ENCODE data around the gene ADAT3. TPM values are rescaled to one million over a fixed set of nuclear protein-coding genes. Genes with fewer than 3 reads are reported as not detected.
A peak's percentile ranks its signal among the peaks of the same experiment; 100 is the strongest.

Gene ADAT3
- total RNA-seq, 6 donors from 2014 or later: 6.1 to 25.1 (median 12.0) TPM

- DNase-seq (peak in 1 of 2 donors; percentile 71), ATAC-seq (ENCODE audit: low FRiP score in 2 of 2) (no peak)
- Histone ChIP-seq H3K27me3 (no peaks in the 10 kb centered on the region), H3K36me3 (peaks cover 15 to 50% (median 42%) of the 10 kb centered on the region in 4 donors), H3K27ac (no peak overlapping the region), H3K4me1 (peaks cover 13 to 19% (median 14%) of the 10 kb centered on the region in 4 donors), H3K4me3 (no peak overlapping the region), H3K9me3 (no peaks in the 10 kb centered on the region)
- 91 to 93% methylated on average over 8 to 21 of the region's 23 CpGs for WGBS, 2 donors
- TF ChIP-seq, protein P1, sequence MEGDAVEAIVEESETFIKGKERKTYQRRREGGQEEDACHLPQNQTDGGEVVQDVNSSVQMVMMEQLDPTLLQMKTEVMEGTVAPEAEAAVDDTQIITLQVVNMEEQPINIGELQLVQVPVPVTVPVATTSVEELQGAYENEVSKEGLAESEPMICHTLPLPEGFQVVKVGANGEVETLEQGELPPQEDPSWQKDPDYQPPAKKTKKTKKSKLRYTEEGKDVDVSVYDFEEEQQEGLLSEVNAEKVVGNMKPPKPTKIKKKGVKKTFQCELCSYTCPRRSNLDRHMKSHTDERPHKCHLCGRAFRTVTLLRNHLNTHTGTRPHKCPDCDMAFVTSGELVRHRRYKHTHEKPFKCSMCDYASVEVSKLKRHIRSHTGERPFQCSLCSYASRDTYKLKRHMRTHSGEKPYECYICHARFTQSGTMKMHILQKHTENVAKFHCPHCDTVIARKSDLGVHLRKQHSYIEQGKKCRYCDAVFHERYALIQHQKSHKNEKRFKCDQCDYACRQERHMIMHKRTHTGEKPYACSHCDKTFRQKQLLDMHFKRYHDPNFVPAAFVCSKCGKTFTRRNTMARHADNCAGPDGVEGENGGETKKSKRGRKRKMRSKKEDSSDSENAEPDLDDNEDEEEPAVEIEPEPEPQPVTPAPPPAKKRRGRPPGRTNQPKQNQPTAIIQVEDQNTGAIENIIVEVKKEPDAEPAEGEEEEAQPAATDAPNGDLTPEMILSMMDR (IDR thresholded peaks at IDR 0.05): no peak
- TF ChIP-seq EP300 (IDR thresholded peaks at IDR 0.05): no peak
- no peak for TF ChIP-seq POLR2A (IDR thresholded peaks at IDR 0.05)
- TF ChIP-seq POLR2AphosphoS5 (IDR thresholded peaks at IDR 0.05): no peak
Observed at GRCh38 chr19:1913781-1914577, 8.8 kb downstream of the ADAT3 start.

- no peak overlapping the region for H3K27ac ChIP-seq
- H3K27me3 ChIP-seq: no peaks in the 10 kb centered on the region
- H3K36me3 ChIP-seq: peaks cover 17 to 57% (median 50%) of the 10 kb centered on the region in 4 donors
- ATAC-seq (ENCODE audit: low FRiP score in 2 of 2) (no peak), DNase-seq (no peak)
- H3K9me3 ChIP-seq: no peaks in the 10 kb centered on the region
- 85 to 95% methylated on average over 4 to 23 of the region's 23 CpGs for WGBS, 2 donors
- H3K4me1 ChIP-seq: peaks cover 4 to 10% (median 5%) of the 10 kb centered on the region in 4 donors
- no peak overlapping the region for H3K4me3 ChIP-seq
- TF ChIP-seq, protein P1 (IDR thresholded peaks at IDR 0.05): no peak
- TF ChIP-seq POLR2AphosphoS5 (IDR thresholded peaks at IDR 0.05): no peak
- TF ChIP-seq POLR2A (IDR thresholded peaks at IDR 0.05): no peak
- TF ChIP-seq EP300 (IDR thresholded peaks at IDR 0.05): no peak
Observed at GRCh38 chr19:1914826-1915341, 9.7 kb downstream of the ADAT3 start.

DNA sequence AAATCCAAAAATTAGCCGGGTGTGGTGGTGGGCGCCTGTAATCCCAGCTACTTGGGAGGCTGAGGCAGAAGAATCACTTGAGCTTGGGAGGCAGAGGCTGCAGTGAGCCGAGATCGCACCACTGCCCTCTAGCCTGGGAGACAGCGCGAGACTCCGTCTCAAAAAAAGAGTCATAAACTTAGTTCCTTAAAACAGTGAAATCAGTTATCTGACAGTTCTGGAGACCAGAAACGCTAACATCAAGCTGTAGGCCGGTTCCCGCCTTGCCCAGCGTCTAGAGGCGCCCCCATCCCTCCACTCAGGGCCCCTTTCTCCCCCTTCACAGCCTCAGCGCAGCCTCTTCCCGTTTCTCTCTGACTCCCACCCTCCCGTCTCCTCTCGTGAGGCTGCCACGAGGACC lies 11.9 kb downstream of the ADAT3 start:
- no peak for TF ChIP-seq POLR2AphosphoS5 (IDR thresholded peaks at IDR 0.05)
- WGBS, 2 donors: 79 to 85% methylated on average over 17 of the region's 17 CpGs
- Histone ChIP-seq H3K27ac (no peak overlapping the region), H3K9me3 (no peaks in the 10 kb centered on the region), H3K4me1 (no peaks in the 10 kb centered on the region), H3K36me3 (peaks cover 21 to 74% (median 64%) of the 10 kb centered on the region in 4 donors), H3K27me3 (no peaks in the 10 kb centered on the region), H3K4me3 (no peak overlapping the region)
- DNase-seq (no peak), ATAC-seq (ENCODE audit: low FRiP score in 2 of 2) (no peak)

DNA sequence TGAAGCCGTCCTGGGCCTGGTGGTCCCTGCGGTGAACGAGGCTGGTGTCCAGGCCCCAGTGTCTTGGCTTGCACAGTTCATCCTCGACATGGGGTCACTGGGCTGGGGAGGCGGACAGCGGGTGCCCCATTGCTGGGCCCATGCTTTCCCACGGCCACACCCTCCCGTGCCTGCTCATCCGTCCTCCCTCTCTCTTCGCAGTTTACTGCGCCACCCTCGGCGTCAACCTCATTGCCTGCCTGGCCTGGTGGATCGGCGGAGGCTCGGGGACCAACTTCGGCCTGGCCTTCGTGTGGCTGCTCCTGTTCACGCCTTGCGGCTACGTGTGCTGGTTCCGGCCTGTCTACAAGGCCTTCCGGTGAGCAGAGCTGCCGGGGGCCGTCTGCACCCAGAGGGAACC lies 12.7 kb downstream of the ADAT3 start:
- no peak overlapping the region for H3K27ac ChIP-seq
- no peaks in the 10 kb centered on the region for H3K4me1 ChIP-seq
- TF ChIP-seq POLR2A (IDR thresholded peaks at IDR 0.05): no peak
- no peak for TF ChIP-seq EP300 (IDR thresholded peaks at IDR 0.05)
- TF ChIP-seq, protein P1 (IDR thresholded peaks at IDR 0.05): no peak
- TF ChIP-seq POLR2AphosphoS5 (IDR thresholded peaks at IDR 0.05): no peak
- ATAC-seq (ENCODE audit: low FRiP score in 2 of 2) (no peak), DNase-seq (peak in 1 of 2 donors; percentile 77)
- no peak overlapping the region for H3K4me3 ChIP-seq
- H3K27me3 ChIP-seq: no peaks in the 10 kb centered on the region
- H3K9me3 ChIP-seq: no peaks in the 10 kb centered on the region
- WGBS, 2 donors: 95 to 96% methylated on average over 22 to 25 of the region's 25 CpGs
- H3K36me3 ChIP-seq: peaks cover 14 to 72% (median 60%) of the 10 kb centered on the region in 4 donors

DNA sequence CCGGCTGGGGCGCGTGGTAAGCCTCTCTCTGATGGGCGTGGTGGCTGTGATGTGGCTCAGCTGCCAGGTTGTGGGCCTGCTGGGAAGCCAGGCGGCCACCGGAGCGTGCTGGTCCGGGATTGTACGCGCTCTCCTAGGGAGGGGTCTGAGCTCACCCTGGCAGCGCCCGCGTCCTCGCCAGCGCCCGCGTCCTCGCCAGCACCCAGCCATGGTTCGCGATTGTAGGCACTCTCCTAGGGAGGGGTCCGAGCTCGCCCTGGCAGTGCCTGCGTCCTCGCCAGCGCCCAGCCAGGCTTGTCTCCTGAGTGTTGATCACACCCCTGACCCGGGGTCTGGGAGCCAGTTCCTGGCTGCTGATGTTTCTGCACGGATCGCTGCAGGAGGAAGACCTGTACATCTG lies 13.8 kb downstream of the ADAT3 start:
- DNase-seq (no peak), ATAC-seq (ENCODE audit: low FRiP score in 2 of 2) (no peak)
- peaks cover 11 to 68% (median 56%) of the 10 kb centered on the region in 4 donors for H3K36me3 ChIP-seq
- H3K9me3 ChIP-seq: no peaks in the 10 kb centered on the region
- H3K4me3 ChIP-seq: no peak overlapping the region
- H3K4me1 ChIP-seq: no peaks in the 10 kb centered on the region
- no peaks in the 10 kb centered on the region for H3K27me3 ChIP-seq
- 94 to 97% methylated on average over 6 to 27 of the region's 28 CpGs for WGBS, 2 donors
- H3K27ac ChIP-seq: no peak overlapping the region
- TF ChIP-seq EP300 (IDR thresholded peaks at IDR 0.05) (no peak), POLR2A (IDR thresholded peaks at IDR 0.05) (no peak), POLR2AphosphoS5 (IDR thresholded peaks at IDR 0.05) (no peak)
- TF ChIP-seq, protein P1 (IDR thresholded peaks at IDR 0.05): no peak
